Right lobe of liver (tissue), 6 donors: ENCODE measurements around the gene MED19. TPM values are rescaled to one million over a fixed set of nuclear protein-coding genes. Genes with fewer than 3 reads are reported as not detected.
"Not testable (repeated sequence)": the region's sequence is repeated elsewhere in the genome, so short reads cannot be mapped to it uniquely, and the experiment has no call there.

Experiments used
- ATAC-seq, 4 donors: fragments of 200-7000 bp; cut with Tn5 transposase; one replicate each; pipeline ENCODE4 v1.9.1; 2020; ENCODE audit warnings: mild to moderate bottlenecking in 4 of 4, moderate library complexity in 4 of 4
- DNase-seq, 3 donors: peaks; one replicate each; pipeline ENCODE4 v3.0.0-alpha.2; 2020
- H3K27ac ChIP-seq, 3 donors: fragments of 200-600 bp; one replicate each; pipeline ENCODE4 v1.8.0; 2022
- H3K27me3 ChIP-seq, 2 donors: fragments of 200-600 bp; one replicate each; pipeline ENCODE4 v1.8.0; 2022
- H3K36me3 ChIP-seq, 4 donors: fragments of 200-600 bp; sonication (generic) in 1 of 4; one replicate each; pipeline versions ENCODE4 v1.5.1 to v1.8.0; 2017 to 2022; ENCODE audit warnings: control low read depth in 1 of 4
- H3K4me1 ChIP-seq, 4 donors: fragments of 200-600 bp; sonication (generic) in 1 of 4; one replicate each; pipeline versions ENCODE4 v1.5.1 to v1.8.0; 2017 to 2022; ENCODE audit warnings: control low read depth in 1 of 4
- H3K4me3 ChIP-seq, 3 donors: fragments of 200-600 bp; one replicate each; pipeline ENCODE4 v1.8.0; 2022
- H3K9me3 ChIP-seq, 4 donors: fragments of 200-600 bp; sonication (generic) in 1 of 4; one replicate each; pipeline versions ENCODE4 v1.5.1 to v1.8.0; 2017 to 2022; ENCODE audit warnings: control low read depth in 1 of 4
- CTCF ChIP-seq, 4 donors: fragments of 200-600 bp in 3 of 4; fragments of 450-650 bp in 1 of 4; IDR thresholded peaks; one replicate each; pipeline versions ENCODE4 v1.5.1 to v1.8.0; 2016 to 2022; ENCODE audit warnings: antibody characterized with exemption in 4 of 4, mild to moderate bottlenecking in 2 of 4
- POLR2A ChIP-seq: fragments of 450-650 bp; IDR thresholded peaks from one replicate; pipeline ENCODE4 v1.6.1; 2017; ENCODE audit warnings: antibody characterized with exemption, mild to moderate bottlenecking
- WGBS: methylation state at CpG from one replicate; pipeline ENCODE4 v1.1.6; 2018; ENCODE audit warnings: low coverage, low lambda C conversion rate; ENCODE audit not compliant: insufficient coverage; ENCODE audit errors: missing lambda C conversion rate; 5-methylcytosine and 5-hydroxymethylcytosine counted together
- intact Hi-C, 2 donors: fragments of 100-400 bp; cut with DNase I; formaldehyde crosslinking; loops; one replicate each; pipeline versions ENCODE4 v1.11.2 to v1.14.1; 2022
- total RNA-seq, 6 experiments: library from RNA; depleted of rRNA in 2 of 6; stranded (reverse); fragments of >200 nt in 2 of 6; fragmentation: NEBNext Ultra II Directional in 3 of 6; extraction: Animal tissue kit (Norgen Biotek cat#: 25700) in 3 of 6; gene quantifications; one replicate each; pipeline versions ENCODE4 v1.1.0 to v1.2.4, GENCODE V29; 2016 to 2023
- donor health status: DM: no; HTN: yes; CAD: no.
- donor health status: DM: no; HTN: no; CAD: no.
- donor health status: DM: no; HTN: no; CAD: no.
- donor health status: DM: no; HTN: yes; CAD: no.
- donor health status: DM: no; HTN: yes; CAD: no.

Gene MED19
- total RNA-seq, 6 experiments from 2014 or later = 5.7 to 8.7 (median 6.3) TPM

DNA sequence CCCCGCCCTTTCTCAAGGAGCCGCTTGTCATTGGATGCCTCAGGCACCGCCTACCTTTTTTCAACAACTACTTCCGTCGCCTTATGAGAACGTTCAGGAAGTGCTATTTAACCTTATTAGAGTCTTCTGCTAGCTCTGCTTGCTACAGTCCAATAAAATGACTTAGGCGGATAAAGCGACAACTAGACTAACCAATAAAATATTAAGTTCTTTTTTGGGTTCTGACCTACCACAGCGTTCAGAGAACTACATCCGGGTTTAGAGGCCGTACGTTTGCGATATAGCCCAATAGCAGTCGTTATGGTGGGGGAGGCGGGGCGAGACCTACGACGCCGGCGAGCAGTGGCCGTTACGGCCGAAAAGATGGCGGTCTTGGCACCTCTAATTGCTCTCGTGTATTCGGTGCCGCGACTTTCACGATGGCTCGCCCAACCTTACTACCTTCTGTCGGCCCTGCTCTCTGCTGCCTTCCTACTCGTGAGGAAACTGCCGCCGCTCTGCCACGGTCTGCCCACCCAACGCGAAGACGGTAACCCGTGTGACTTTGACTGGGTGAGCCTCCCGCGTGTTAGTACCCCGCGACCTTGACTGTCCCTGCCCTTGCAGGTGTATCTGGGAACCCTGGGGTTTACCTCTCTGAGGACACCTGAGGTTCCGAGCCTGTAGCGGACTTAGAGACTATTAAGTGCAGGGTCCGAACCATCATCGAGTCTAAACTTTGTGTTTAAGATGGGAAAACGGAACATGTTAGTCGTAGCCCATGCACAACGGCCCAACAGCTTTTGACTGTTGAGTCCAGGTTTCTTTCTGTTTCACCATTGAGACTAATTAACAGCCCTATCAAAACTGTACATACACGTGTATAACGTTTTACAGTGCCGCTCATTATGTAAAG, 488 bp upstream of the MED19 start, which contains the start of gene TMX2:
Gene TMX2, plus strand, starts transcription at position 338 of the 895 bp plus-strand sequence. Its CDS starts 26 bp downstream, at position 364.
- H3K4me1 ChIP-seq = peaks cover 0 to 33% (median 14%) of the 10 kb centered on the region in 4 donors
- under 1% methylated on average over 51 of the region's 53 CpGs for WGBS
- peak within 1 kb of the TSS; percentile 58 to 81 (median 64) for H3K27ac ChIP-seq
- ATAC-seq = peak; percentile 93 to 97 (median 94)
- H3K4me3 ChIP-seq = peak within 1 kb of the TSS; percentile 78 to 98 (median 90)
- TF ChIP-seq CTCF (IDR thresholded peaks at IDR 0.05) (no peak), POLR2A (peak; percentile 26)
- no peaks in the 10 kb centered on the region for H3K27me3 ChIP-seq
- no peaks in the 10 kb centered on the region for H3K9me3 ChIP-seq
- H3K36me3 ChIP-seq = no peaks in the 10 kb centered on the region
- intact Hi-C loops = no loop called here
- DNase-seq = peak; percentile 90 to 95 (median 93)

DNA sequence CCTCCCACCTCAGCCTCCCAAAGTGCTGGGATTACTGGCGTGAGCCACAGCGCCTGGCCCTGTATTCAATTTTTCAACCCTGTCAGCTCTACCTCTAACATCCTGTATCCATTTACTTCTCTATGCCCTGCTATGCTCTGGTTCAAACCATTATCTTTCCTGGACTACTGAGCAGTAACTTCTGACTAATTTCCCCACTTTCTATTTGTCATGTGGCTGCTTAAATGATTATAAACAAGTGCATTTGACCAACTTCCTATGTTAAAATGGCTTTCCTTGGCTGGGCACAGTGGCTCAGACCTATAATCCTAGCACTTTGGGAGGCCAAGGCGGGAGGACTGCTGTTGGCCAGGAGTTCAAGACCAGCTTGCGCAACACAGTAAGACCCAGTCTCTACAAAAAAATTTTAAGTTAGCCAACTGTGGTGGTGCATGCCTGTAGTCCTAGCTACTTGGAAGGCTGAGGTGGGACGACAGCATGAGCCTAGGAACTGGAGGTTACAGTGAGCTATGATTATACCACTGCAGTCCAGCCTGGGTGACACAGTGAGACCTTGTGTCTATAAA, 2.1 kb downstream of the MED19 start:
- WGBS = 92% methylated on average over 5 of the region's 5 CpGs
- DNase-seq (no peak), ATAC-seq (no peak)
- no peak overlapping the region for H3K27ac ChIP-seq
- peaks cover 0 to 2% (median 0%) of the 10 kb centered on the region in 4 donors for H3K36me3 ChIP-seq
- no peak for TF ChIP-seq POLR2A
- TF ChIP-seq CTCF (IDR thresholded peaks at IDR 0.05) = no peak
- intact Hi-C loops = no loop called here
- H3K4me3 ChIP-seq = no peak overlapping the region
- H3K4me1 ChIP-seq = peaks cover 0 to 27% (median 12%) of the 10 kb centered on the region in 4 donors
- no peaks in the 10 kb centered on the region for H3K27me3 ChIP-seq
- H3K9me3 ChIP-seq = no peaks in the 10 kb centered on the region

DNA sequence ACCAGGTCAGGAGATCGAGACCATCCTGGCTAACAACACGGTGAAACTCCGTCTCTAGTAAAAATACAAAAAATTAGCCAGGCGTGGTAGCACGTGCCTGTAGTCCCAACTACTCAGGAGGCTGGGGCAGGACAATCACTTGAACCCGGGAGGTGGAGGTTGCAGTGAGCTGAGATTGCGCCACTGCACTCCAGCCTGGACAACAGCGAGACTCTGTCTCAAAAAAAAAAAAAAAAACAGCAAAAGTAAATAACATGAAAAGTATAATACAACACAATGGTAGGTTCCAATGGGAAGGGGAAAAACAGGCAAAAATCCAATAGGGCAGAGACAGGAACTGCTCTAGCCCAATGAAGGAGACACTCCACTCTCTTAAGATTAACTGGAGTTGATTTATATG, 6.6 kb downstream of the MED19 start:
- peaks cover 0 to 35% (median 11%) of the 10 kb centered on the region in 4 donors for H3K36me3 ChIP-seq
- 58% methylated on average over 8 of the region's 8 CpGs for WGBS
- intact Hi-C loops, H3K9me3 ChIP-seq, DNase-seq, H3K4me3 ChIP-seq, ATAC-seq, H3K27ac ChIP-seq, H3K27me3 ChIP-seq, H3K4me1 ChIP-seq: not testable (repeated sequence)

GRCh38 chr11:57704932-57705331, 7.1 kb downstream of the MED19 start:
- Histone ChIP-seq H3K27me3 (no peaks in the 10 kb centered on the region), H3K4me1 (no peaks in the 10 kb centered on the region), H3K27ac (no peak overlapping the region), H3K36me3 (peaks cover 0 to 40% (median 11%) of the 10 kb centered on the region in 4 donors), H3K4me3 (no peak overlapping the region), H3K9me3 (no peaks in the 10 kb centered on the region)
- TF ChIP-seq CTCF (IDR thresholded peaks at IDR 0.05) (no peak), POLR2A (no peak)
- no peak for DNase-seq
- 100% methylated on average over 2 of the region's 6 CpGs for WGBS
- no peak for ATAC-seq
- intact Hi-C loops = no loop called here

GRCh38 chr11:57703341-57703740, 8.7 kb downstream of the MED19 start:
- no peak for TF ChIP-seq POLR2A
- TF ChIP-seq CTCF (IDR thresholded peaks at IDR 0.05) = no peak
- no peak overlapping the region for H3K4me3 ChIP-seq
- H3K9me3 ChIP-seq = no peaks in the 10 kb centered on the region
- peaks cover 0 to 56% (median 21%) of the 10 kb centered on the region in 4 donors for H3K36me3 ChIP-seq
- no peaks in the 10 kb centered on the region for H3K27me3 ChIP-seq
- intact Hi-C loops = no loop called here
- WGBS = 96% methylated on average over 4 of the region's 4 CpGs
- no peak for ATAC-seq
- DNase-seq = no peak
- H3K27ac ChIP-seq = no peak overlapping the region
- no peaks in the 10 kb centered on the region for H3K4me1 ChIP-seq
